HepG2 (cell line): ENCODE results near the gene ZMYND8. TPM values are rescaled to one million over a fixed set of nuclear protein-coding genes. Genes with fewer than 3 reads are reported as not detected.
A peak's percentile ranks its signal among the peaks of the same experiment; 100 is the strongest.

Experiments
- ATAC-seq: fragments of 200-7000 bp; cut with Tn5 transposase; 3 replicates; pipeline ENCODE4 v1.9.1; 2020; ENCODE audit warnings: mild to moderate bottlenecking, moderate library complexity
- BruUV-seq: library from RNA; stranded (reverse); fragments of 400-500 nt; replicated peaks from 2 replicates; lab custom pipeline; 2021; lab: Mats Ljungman, UMichigan
- CTCF ChIA-PET: fragments of 300-600 bp; formaldehyde crosslinking; extraction: SDS; loops from one replicate; lab custom pipeline; 2021; ENCODE audit warnings: low total read pairs, inconsistent platforms, low intra/inter-chr PET ratio; lab: Yijun Ruan, JAX
- POLR2A ChIA-PET: fragments of 350-600 bp; sonication (Branson Sonifier 250); formaldehyde crosslinking; loops from one replicate; lab custom pipeline; 2020; ENCODE audit warnings: antibody characterized with exemption, inconsistent platforms; lab: Yijun Ruan, JAX
- DNase-seq: peaks from one replicate; pipeline ENCODE4 v3.0.0-alpha.2; 2015; ENCODE audit warnings: low spot score
- FAIRE-seq: peaks from 3 replicates; lab custom pipeline; 2011; peaks lifted over from hg19 to GRCh38; lab: Jason Lieb, UNC
- H2AFZ ChIP-seq: one replicate; pipeline ENCODE4 v1.6.1; 2011; ENCODE audit warnings: low read length, inconsistent platforms
- H3K27ac ChIP-seq: fragments of 300-600 bp; 3 replicates; pipeline ENCODE4 v1.8.0; 2011; ENCODE audit warnings: mixed run types, mild to moderate bottlenecking, mixed read lengths, low read length, inconsistent platforms; ENCODE audit not compliant: insufficient read depth; ENCODE audit errors: extremely low read length
- H3K27me3 ChIP-seq, 2 experiments: fragments of 200-600 bp in 1 of 2; 2 replicates in 1 of 2; 3 replicates in 1 of 2; pipeline versions ENCODE4 v1.6.0 to v1.8.0; 2011; ENCODE audit warnings: low read length in 2 of 2, mild to moderate bottlenecking in 2 of 2, moderate library complexity in 2 of 2, inconsistent platforms in 1 of 2; ENCODE audit not compliant: insufficient read depth in 2 of 2, control insufficient read depth in 1 of 2
- H3K36me3 ChIP-seq, 2 experiments: fragments of 200-600 bp in 1 of 2; replicated peaks in 1 of 2; 2 replicates in 1 of 2; 3 replicates in 1 of 2; pipeline versions ENCODE4 v1.5.1 to v1.8.0; 2011; ENCODE audit warnings: low read length in 2 of 2, inconsistent platforms in 1 of 2; ENCODE audit not compliant: insufficient read depth in 2 of 2, control insufficient read depth in 1 of 2
- H3K4me1 ChIP-seq: 2 replicates; pipeline ENCODE4 v1.5.1; 2012; ENCODE audit warnings: low read length, inconsistent platforms; ENCODE audit not compliant: insufficient read depth
- H3K4me2 ChIP-seq: 2 replicates; pipeline ENCODE4 v1.6.0; 2011; ENCODE audit warnings: low read depth, low read length, inconsistent platforms
- H3K4me3 ChIP-seq, 3 experiments: fragments of 200-600 bp in 1 of 3; sonication (generic), shearing (Covaris generic) in 1 of 3; replicated peaks in 1 of 3; 2 replicates each; pipeline ENCODE4 v1.5.1; 2011 to 2016; ENCODE audit warnings: low read length in 3 of 3, inconsistent platforms in 2 of 3, low read depth in 2 of 3, mild to moderate bottlenecking in 2 of 3, control low read depth in 1 of 3, mixed read lengths in 1 of 3; ENCODE audit not compliant: insufficient read depth in 1 of 3
- H3K79me2 ChIP-seq: one replicate; pipeline ENCODE4 v1.6.1; 2011; ENCODE audit warnings: low read length, inconsistent platforms; ENCODE audit not compliant: insufficient read depth
- H3K9ac ChIP-seq: 2 replicates; pipeline ENCODE4 v1.6.0; 2011; ENCODE audit warnings: mild to moderate bottlenecking, low read depth, low read length, inconsistent platforms; ENCODE audit not compliant: insufficient read depth
- H3K9me3 ChIP-seq: 2 replicates; pipeline ENCODE4 v1.5.1; 2012; ENCODE audit warnings: mild to moderate bottlenecking, low read length
- H4K20me1 ChIP-seq: 2 replicates; pipeline ENCODE4 v1.6.0; 2011; ENCODE audit warnings: inconsistent platforms, mild to moderate bottlenecking, low read length, moderate library complexity; ENCODE audit not compliant: insufficient read depth
- AGO1 ChIP-seq: fragments of 200-400 bp; formaldehyde crosslinking; IDR thresholded peaks from 2 replicates; pipeline ENCODE4 v1.6.1; 2017; ENCODE audit warnings: mild to moderate bottlenecking, low read depth, low read length, moderate library complexity; ENCODE audit not compliant: poor library complexity, severe bottlenecking
- AHR ChIP-seq: IDR thresholded peaks from 2 replicates; pipeline ENCODE4 v1.6.1; 2018; ENCODE audit warnings: missing genetic modification reagents, missing compliant biosample characterization
- FOXK1 ChIP-seq: sonication (generic); formaldehyde crosslinking; IDR thresholded peaks from 2 replicates; pipeline ENCODE4 v1.4.0; 2020; ENCODE audit warnings: low read depth, missing genetic modification reagents, borderline replicate concordance
- GATAD1 ChIP-seq: IDR thresholded peaks from 2 replicates; pipeline ENCODE4 v1.6.1; 2016; ENCODE audit warnings: missing genetic modification reagents, missing compliant biosample characterization
- KAT2B ChIP-seq: fragments of 150-350 bp; IDR thresholded peaks from 2 replicates; pipeline ENCODE4 v1.6.1; 2014; ENCODE audit warnings: low read depth, low read length, borderline replicate concordance
- MAF1 ChIP-seq: sonication (generic); formaldehyde crosslinking; IDR thresholded peaks from 2 replicates; pipeline ENCODE4 v1.5.0; 2020; ENCODE audit warnings: missing genetic modification reagents, borderline replicate concordance
- MED8 ChIP-seq: sonication (generic); formaldehyde crosslinking; IDR thresholded peaks from 2 replicates; pipeline ENCODE4 v1.8.1; 2023; ENCODE audit warnings: mild to moderate bottlenecking, missing genetic modification reagents; ENCODE audit not compliant: insufficient replicate concordance
- STAG1 ChIP-seq: sonication (generic); formaldehyde crosslinking; IDR thresholded peaks from 2 replicates; pipeline ENCODE4 v1.4.0; 2020; ENCODE audit warnings: missing genetic modification reagents
- ZNF605 ChIP-seq: sonication (generic); formaldehyde crosslinking; IDR thresholded peaks from 2 replicates; pipeline ENCODE4 v1.8.0; 2022; ENCODE audit warnings: mild to moderate bottlenecking, missing genetic modification reagents
- ZNF629 ChIP-seq: sonication (generic); formaldehyde crosslinking; conservative IDR thresholded peaks from 2 replicates; pipeline ENCODE4 v1.5.0; 2020; ENCODE audit warnings: missing genetic modification reagents
- WGBS: methylation state at CpG from one replicate; pipeline ENCODE4 v1.1.6; 2017; ENCODE audit warnings: low lambda C conversion rate; 5-methylcytosine and 5-hydroxymethylcytosine counted together
- in situ Hi-C: cut with HindIII; loops from 2 replicates; pipeline ENCODE4 v1.10.0; 2017; ENCODE audit warnings: low pct_unique_long_range_greater_than_20kb; ENCODE audit not compliant: extremely low pct_ligation_motif_present
- intact Hi-C: fragments of 100-400 bp; cut with micrococcal nuclease; formaldehyde crosslinking; loops from one replicate; pipeline ENCODE4 v1.10.0; 2022; ENCODE audit not compliant: unreplicated experiment
- polyA plus RNA-seq, 8 experiments: library from polyadenylated mRNA; depleted of rRNA in 3 of 8; stranded (reverse) in 7 of 8; unstranded in 1 of 8; fragments of >200 nt; fragmentation: Illumina TruSeq in 4 of 8; extraction: Trizol in 4 of 8; gene quantifications; 2 replicates each; pipeline versions ENCODE4 v1.2.1 to v1.2.3, GENCODE V29; 2011 to 2016; ENCODE audit warnings: low read depth in 4 of 8, missing spikeins in 1 of 8, mixed read lengths in 1 of 8; ENCODE audit not compliant: insufficient read depth in 1 of 8
- total RNA-seq, 5 experiments: library from RNA; depleted of rRNA; stranded (reverse); fragments of >200 nt; fragmentation: Illumina TruSeq; extraction: Trizol; gene quantifications; 2 replicates each; pipeline ENCODE4 v1.2.3, GENCODE V29; 2016; ENCODE audit warnings: low read depth in 1 of 5

ZMYND8 gene
- total and polyA plus RNA-seq, 2 of the 13 experiments (the other 11 are each of a cell fraction or from before 2014, with no cell fraction given) = 53.9 to 84.7 TPM

DNA sequence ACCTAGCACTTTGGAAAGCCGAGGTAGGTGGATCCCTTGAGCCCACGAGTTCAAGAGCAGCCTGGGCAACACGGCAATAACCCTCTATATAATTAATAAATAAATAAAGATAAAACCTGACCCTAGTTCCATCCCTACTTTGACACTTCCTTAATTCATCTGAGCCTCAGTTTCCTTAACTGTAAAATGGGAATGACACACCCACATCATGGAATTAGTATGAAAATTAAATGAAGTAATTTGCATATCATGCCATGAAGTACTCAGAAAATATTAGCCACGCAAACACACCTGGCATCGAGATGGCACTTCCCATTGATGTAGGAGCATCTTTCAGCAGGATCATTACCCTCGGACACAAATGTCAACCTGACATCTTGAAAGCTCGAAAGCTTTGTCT, 19.1 kb downstream of the ZMYND8 start:
- no peak for FAIRE-seq
- DNase-seq = no peak
- WGBS = 91% methylated on average over 7 of the region's 7 CpGs
- Histone ChIP-seq H3K27ac (no peak overlapping the region), H2AFZ (no peak overlapping the region), H3K27me3 (no peaks in the 10 kb centered on the region), H3K36me3 (peaks cover 38 to 59% of the 10 kb centered on the region in 2 experiments), H3K4me1 (peaks cover 97% of the 10 kb centered on the region), H3K4me3 (no peak overlapping the region), H3K4me2 (no peak overlapping the region), H3K9me3 (no peaks in the 10 kb centered on the region), H4K20me1 (peaks cover 89% of the 10 kb centered on the region), H3K79me2 (peaks cover 97% of the 10 kb centered on the region), H3K9ac (no peak overlapping the region)
- intact Hi-C loops = no loop called here
- BruUV-seq = no TSS peak
- ChIA-PET POLR2A (interaction anchor here (1.1 to 23.7 kb wide), 3 partner anchors 9 to 20 kb away, joined by 3 to 624 read pairs (median 5); partner anchors contain the start of gene ZMYND8), CTCF (no interaction called here)
- in situ Hi-C loops = no loop called here
- ATAC-seq = no peak
- TF ChIP-seq AGO1 = no peak
- no peak for TF ChIP-seq STAG1 (CRISPR knock-in tag)
- 0 out of 2 replicates have a peak, but pooled peaks have one; percentile 9 for TF ChIP-seq ZNF605 (CRISPR knock-in tag)
- TF ChIP-seq GATAD1 = no peak
- TF ChIP-seq FOXK1 (CRISPR knock-in tag) = no peak
- TF ChIP-seq ZNF629 (CRISPR knock-in tag) = peak; percentile 73
- no peak for TF ChIP-seq AHR
- no peak for TF ChIP-seq MED8
- TF ChIP-seq KAT2B = no peak
- no peak for TF ChIP-seq MAF1 (CRISPR knock-in tag)
